ENCODE measurements around the gene PICK1. TPM values are rescaled to one million over a fixed set of nuclear protein-coding genes. Genes with fewer than 3 reads are reported as not detected.
A peak's percentile ranks its signal among the peaks of the same experiment; 100 is the strongest.

The PICK1 gene
- total RNA-seq, 2 experiments from 2014 or later: 21.2 to 25.6 TPM

- no peak for ATAC-seq (ENCODE audit: poor library complexity)
- CTCF ChIA-PET: no interaction called here
- no peak for DNase-seq
- POLR2A ChIA-PET: no interaction called here
- Mint-ChIP-seq H3K27me3 (peaks cover 28% of the 10 kb centered on the region), H3K27ac (no peak overlapping the region), H3K4me3 (no peak overlapping the region), H3K36me3 (ENCODE audit: low read depth) (peaks cover 17% of the 10 kb centered on the region), H3K9me3 (no peaks in the 10 kb centered on the region), H3K4me1 (ENCODE audit: low read depth) (no peaks in the 10 kb centered on the region)
- no peak for TF ChIP-seq CTCF (IDR thresholded peaks at IDR 0.05)
- no peaks in the 10 kb centered on the region for H3K36me3 ChIP-seq (ENCODE audit: insufficient read depth, low read length)
- no peak overlapping the region for H3K27ac ChIP-seq (ENCODE audit: low read depth in 1 of 2, low read length in 2 of 2)
- no peaks in the 10 kb centered on the region for H3K4me1 ChIP-seq (ENCODE audit: insufficient read depth, low read length)
- intact Hi-C loops (cut with DNase I, micrococcal nuclease): no loop called here
- no peak overlapping the region for H3K4me3 ChIP-seq (ENCODE audit: low read length)
- H3K9me3 ChIP-seq (ENCODE audit: control insufficient read depth in 1 of 2, insufficient read depth in 1 of 2, low read length in 2 of 2): no peaks in the 10 kb centered on the region
- peaks cover 6 to 11% of the 10 kb centered on the region in 2 experiments for H3K27me3 ChIP-seq (ENCODE audit: control insufficient read depth in 1 of 2, insufficient read depth in 2 of 2, low read length in 2 of 2)
Measured at GRCh38 chr22:38089474-38089851, 32.3 kb downstream of the PICK1 start.

GRCh38 chr22:38097058-38097457, 39.9 kb downstream of the PICK1 start:
- no peak for TF ChIP-seq CTCF (IDR thresholded peaks at IDR 0.05)
- H3K27ac ChIP-seq (ENCODE audit: low read depth in 1 of 2, low read length in 2 of 2): no peak overlapping the region
- peaks cover 4% of the 10 kb centered on the region for H3K4me1 Mint-ChIP-seq (ENCODE audit: low read depth)
- H3K9me3 ChIP-seq (ENCODE audit: control insufficient read depth in 1 of 2, insufficient read depth in 1 of 2, low read length in 2 of 2): no peaks in the 10 kb centered on the region
- intact Hi-C loops (cut with DNase I, micrococcal nuclease): no loop called here
- H3K9me3 Mint-ChIP-seq: no peaks in the 10 kb centered on the region
- no peaks in the 10 kb centered on the region for H3K36me3 ChIP-seq (ENCODE audit: insufficient read depth, low read length)
- DNase-seq: peak in 1 of 14 experiments; percentile 14
- H3K27me3 Mint-ChIP-seq: no peaks in the 10 kb centered on the region
- no peak for ATAC-seq (ENCODE audit: poor library complexity)
- H3K36me3 Mint-ChIP-seq (ENCODE audit: low read depth): peaks cover 17% of the 10 kb centered on the region
- H3K27me3 ChIP-seq (ENCODE audit: control insufficient read depth in 1 of 2, insufficient read depth in 2 of 2, low read length in 2 of 2): no peaks in the 10 kb centered on the region
- H3K4me3 Mint-ChIP-seq: no peak overlapping the region
- no peak overlapping the region for H3K4me3 ChIP-seq (ENCODE audit: low read length)
- H3K27ac Mint-ChIP-seq: no peak overlapping the region
- ChIA-PET CTCF (interaction anchor here (1.1 kb wide), 1 partner anchor 234 kb away, joined by 3 read pairs; no protein-coding TSS in a partner anchor), POLR2A (no interaction called here)
- H3K4me1 ChIP-seq (ENCODE audit: insufficient read depth, low read length): no peaks in the 10 kb centered on the region

- peaks cover 4% of the 10 kb centered on the region for H3K4me1 Mint-ChIP-seq (ENCODE audit: low read depth)
- no peaks in the 10 kb centered on the region for H3K36me3 ChIP-seq (ENCODE audit: insufficient read depth, low read length)
- no peak overlapping the region for H3K4me3 ChIP-seq (ENCODE audit: low read length)
- no peak overlapping the region for H3K4me3 Mint-ChIP-seq
- CTCF ChIA-PET: interaction anchor here (1.1 kb wide), 1 partner anchor 234 kb away, joined by 3 read pairs; no protein-coding TSS in a partner anchor
- POLR2A ChIA-PET: no interaction called here
- no peaks in the 10 kb centered on the region for H3K27me3 ChIP-seq (ENCODE audit: control insufficient read depth in 1 of 2, insufficient read depth in 2 of 2, low read length in 2 of 2)
- intact Hi-C loops (cut with DNase I, micrococcal nuclease): no loop called here
- H3K9me3 ChIP-seq (ENCODE audit: control insufficient read depth in 1 of 2, insufficient read depth in 1 of 2, low read length in 2 of 2): no peaks in the 10 kb centered on the region
- H3K27ac ChIP-seq (ENCODE audit: low read depth in 1 of 2, low read length in 2 of 2): no peak overlapping the region
- ATAC-seq (ENCODE audit: poor library complexity) (no peak), DNase-seq (peak in 1 of 14 experiments; percentile 8)
- no peaks in the 10 kb centered on the region for H3K9me3 Mint-ChIP-seq
- peaks cover 17% of the 10 kb centered on the region for H3K36me3 Mint-ChIP-seq (ENCODE audit: low read depth)
- H3K27me3 Mint-ChIP-seq: no peaks in the 10 kb centered on the region
- H3K27ac Mint-ChIP-seq: no peak overlapping the region
- no peak for TF ChIP-seq CTCF (IDR thresholded peaks at IDR 0.05)
- H3K4me1 ChIP-seq (ENCODE audit: insufficient read depth, low read length): no peaks in the 10 kb centered on the region
Measured at GRCh38 chr22:38097557-38098409, 40.6 kb downstream of the PICK1 start.
